ENCODE results near the gene BACE2.

The BACE2 gene

GRCh38 chr21:41295721-41296254 is 127.8 kb downstream of the BACE2 start (continued):
- TF ChIP-seq TSHZ2 (CRISPR knock-in tag; IDR thresholded peaks at IDR 0.05) (no peak), ISL1 (CRISPR knock-in tag; IDR thresholded peaks at IDR 0.05) (no peak)

DNA sequence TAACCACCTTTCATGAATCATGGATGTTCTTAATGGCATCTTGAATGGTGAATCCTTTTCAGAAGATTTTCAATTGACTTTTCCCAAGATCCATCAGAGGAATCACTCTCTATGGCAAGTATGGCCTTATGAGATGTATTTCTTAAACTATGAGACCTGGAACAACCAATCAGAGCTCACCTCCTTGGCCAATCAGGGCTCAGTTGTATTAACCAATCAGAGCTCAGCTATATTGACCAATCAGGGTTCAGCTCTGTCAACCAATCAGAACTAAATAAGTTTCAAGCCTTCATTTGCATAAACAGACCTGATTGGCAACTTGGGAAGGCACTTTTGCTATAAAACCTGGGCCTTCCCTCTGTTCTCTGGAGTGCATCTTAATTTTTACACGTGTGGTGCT is 135.0 kb downstream of the BACE2 start:
- no peak for ATAC-seq
- TF ChIP-seq ISL1 (CRISPR knock-in tag; IDR thresholded peaks at IDR 0.05): no peak
- no peak for TF ChIP-seq POU6F1 (CRISPR knock-in tag; IDR thresholded peaks at IDR 0.05; ENCODE audit: borderline replicate concordance, low read depth)
- TF ChIP-seq ZFP30 (CRISPR knock-in tag; IDR thresholded peaks at IDR 0.05): no peak
- no peak for TF ChIP-seq TOX (CRISPR knock-in tag; IDR thresholded peaks at IDR 0.05; ENCODE audit: borderline replicate concordance)
- TF ChIP-seq SNAI2 (CRISPR knock-in tag; IDR thresholded peaks at IDR 0.05): no peak
- no peak for TF ChIP-seq ESRRG (CRISPR knock-in tag; IDR thresholded peaks at IDR 0.05)
- TF ChIP-seq BACH2 (CRISPR knock-in tag; IDR thresholded peaks at IDR 0.05; ENCODE audit: borderline replicate concordance): no peak
- TF ChIP-seq ARNTL (CRISPR knock-in tag; IDR thresholded peaks at IDR 0.05; ENCODE audit: borderline replicate concordance, low read depth): no peak
- no peak for TF ChIP-seq TCF4 (CRISPR knock-in tag; IDR thresholded peaks at IDR 0.05; ENCODE audit: borderline replicate concordance)
- no peak for TF ChIP-seq ZNF8 (CRISPR knock-in tag; IDR thresholded peaks at IDR 0.05)
- TF ChIP-seq, protein P1, sequence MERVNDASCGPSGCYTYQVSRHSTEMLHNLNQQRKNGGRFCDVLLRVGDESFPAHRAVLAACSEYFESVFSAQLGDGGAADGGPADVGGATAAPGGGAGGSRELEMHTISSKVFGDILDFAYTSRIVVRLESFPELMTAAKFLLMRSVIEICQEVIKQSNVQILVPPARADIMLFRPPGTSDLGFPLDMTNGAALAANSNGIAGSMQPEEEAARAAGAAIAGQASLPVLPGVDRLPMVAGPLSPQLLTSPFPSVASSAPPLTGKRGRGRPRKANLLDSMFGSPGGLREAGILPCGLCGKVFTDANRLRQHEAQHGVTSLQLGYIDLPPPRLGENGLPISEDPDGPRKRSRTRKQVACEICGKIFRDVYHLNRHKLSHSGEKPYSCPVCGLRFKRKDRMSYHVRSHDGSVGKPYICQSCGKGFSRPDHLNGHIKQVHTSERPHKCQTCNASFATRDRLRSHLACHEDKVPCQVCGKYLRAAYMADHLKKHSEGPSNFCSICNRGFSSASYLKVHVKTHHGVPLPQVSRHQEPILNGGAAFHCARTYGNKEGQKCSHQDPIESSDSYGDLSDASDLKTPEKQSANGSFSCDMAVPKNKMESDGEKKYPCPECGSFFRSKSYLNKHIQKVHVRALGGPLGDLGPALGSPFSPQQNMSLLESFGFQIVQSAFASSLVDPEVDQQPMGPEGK (CRISPR knock-in tag; IDR thresholded peaks at IDR 0.05; ENCODE audit: borderline replicate concordance): no peak
- TF ChIP-seq TSHZ2 (CRISPR knock-in tag; IDR thresholded peaks at IDR 0.05): no peak
- TF ChIP-seq, protein P2, sequence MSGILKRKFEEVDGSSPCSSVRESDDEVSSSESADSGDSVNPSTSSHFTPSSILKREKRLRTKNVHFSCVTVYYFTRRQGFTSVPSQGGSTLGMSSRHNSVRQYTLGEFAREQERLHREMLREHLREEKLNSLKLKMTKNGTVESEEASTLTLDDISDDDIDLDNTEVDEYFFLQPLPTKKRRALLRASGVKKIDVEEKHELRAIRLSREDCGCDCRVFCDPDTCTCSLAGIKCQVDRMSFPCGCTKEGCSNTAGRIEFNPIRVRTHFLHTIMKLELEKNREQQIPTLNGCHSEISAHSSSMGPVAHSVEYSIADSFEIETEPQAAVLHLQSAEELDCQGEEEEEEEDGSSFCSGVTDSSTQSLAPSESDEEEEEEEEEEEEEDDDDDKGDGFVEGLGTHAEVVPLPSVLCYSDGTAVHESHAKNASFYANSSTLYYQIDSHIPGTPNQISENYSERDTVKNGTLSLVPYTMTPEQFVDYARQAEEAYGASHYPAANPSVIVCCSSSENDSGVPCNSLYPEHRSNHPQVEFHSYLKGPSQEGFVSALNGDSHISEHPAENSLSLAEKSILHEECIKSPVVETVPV (CRISPR knock-in tag; IDR thresholded peaks at IDR 0.05): no peak
- TF ChIP-seq CSDC2 (CRISPR knock-in tag; IDR thresholded peaks at IDR 0.05): no peak
- no peak for TF ChIP-seq RARB (CRISPR knock-in tag; IDR thresholded peaks at IDR 0.05)

- ATAC-seq: no peak
- no peak for TF ChIP-seq RARB (CRISPR knock-in tag; IDR thresholded peaks at IDR 0.05)
- TF ChIP-seq ZNF70 (CRISPR knock-in tag; IDR thresholded peaks at IDR 0.05): no peak
- no peak for TF ChIP-seq ZNF565 (CRISPR knock-in tag; conservative IDR thresholded peaks at IDR 0.05; ENCODE audit: low read depth)
- no peak for TF ChIP-seq TOX (CRISPR knock-in tag; IDR thresholded peaks at IDR 0.05; ENCODE audit: borderline replicate concordance)
- TF ChIP-seq ZFP30 (CRISPR knock-in tag; IDR thresholded peaks at IDR 0.05): no peak
- TF ChIP-seq TSHZ2 (CRISPR knock-in tag; IDR thresholded peaks at IDR 0.05): no peak
- TF ChIP-seq, protein P1 (CRISPR knock-in tag; IDR thresholded peaks at IDR 0.05; ENCODE audit: borderline replicate concordance): no peak
- no peak for TF ChIP-seq PPARA (CRISPR knock-in tag; IDR thresholded peaks at IDR 0.05; ENCODE audit: borderline replicate concordance)
- TF ChIP-seq, protein P2 (CRISPR knock-in tag; IDR thresholded peaks at IDR 0.05): no peak
- no peak for TF ChIP-seq SNAI2 (CRISPR knock-in tag; IDR thresholded peaks at IDR 0.05)
Observed at GRCh38 chr21:41304068-41304720, 136.2 kb downstream of the BACE2 start.

Data from SK-N-SH treated with all-trans-retinoic acid at 6 μM for 48 hours (cell line).